ENCODE results near the gene VPS26C.
A peak's percentile ranks its signal among the peaks of the same experiment; 100 is the strongest.
"Not testable (repeated sequence)": the region's sequence is repeated elsewhere in the genome, so short reads cannot be mapped to it uniquely, and the experiment has no call there.

VPS26C gene

GRCh38 chr21:37267269-37268185, at the start of gene VPS26C:
Gene VPS26C (minus strand): TSS chr21:37267334. CDS start chr21:37267294, 40 bp downstream.
- H3K27ac ChIP-seq, result peak within 1 kb of the TSS; percentile 98

GRCh38 chr21:37316072-37316471, 48.9 kb upstream of the VPS26C start:
- DNase-seq (ENCODE audit: low read depth, low spot score); H3K27ac ChIP-seq: not testable (repeated sequence)

More at GRCh38 chr21:37267269-37268185, at the start of gene VPS26C:
- DNase-seq (ENCODE audit: low read depth, low spot score), result peak; percentile 98

GRCh38 chr21:37300114-37300751, 33.1 kb upstream of the VPS26C start:
- DNase-seq (ENCODE audit: low read depth, low spot score), result no peak

GRCh38 chr21:37297364-37297763, 30.2 kb upstream of the VPS26C start:
- H3K27ac ChIP-seq, result no peak overlapping the region
- DNase-seq (ENCODE audit: low read depth, low spot score), result no peak

More at GRCh38 chr21:37300114-37300751, 33.1 kb upstream of the VPS26C start:
- no peak overlapping the region for H3K27ac ChIP-seq

- no peak overlapping the region for H3K27ac ChIP-seq
- no peak for DNase-seq (ENCODE audit: low read depth, low spot score)
Measured at GRCh38 chr21:37294679-37295078, 27.5 kb upstream of the VPS26C start.

- no peak for DNase-seq (ENCODE audit: low read depth, low spot score)
- no peak overlapping the region for H3K27ac ChIP-seq
Measured at GRCh38 chr21:37292941-37293340, 25.8 kb upstream of the VPS26C start.

- DNase-seq (ENCODE audit: low read depth, low spot score), result no peak
- H3K27ac ChIP-seq, result no peak overlapping the region
Measured at GRCh38 chr21:37292041-37292440, 24.9 kb upstream of the VPS26C start.

GRCh38 chr21:37283191-37283710, 16.1 kb upstream of the VPS26C start:
- H3K27ac ChIP-seq; DNase-seq (ENCODE audit: low read depth, low spot score): not testable (repeated sequence)

- not testable (repeated sequence) for DNase-seq (ENCODE audit: low read depth, low spot score); H3K27ac ChIP-seq
Measured at GRCh38 chr21:37282602-37283001, 15.5 kb upstream of the VPS26C start.

GRCh38 chr21:37281993-37282392, 14.9 kb upstream of the VPS26C start:
- no peak for DNase-seq (ENCODE audit: low read depth, low spot score)
- no peak overlapping the region for H3K27ac ChIP-seq

GRCh38 chr21:37281579-37281978, 14.4 kb upstream of the VPS26C start:
- no peak for DNase-seq (ENCODE audit: low read depth, low spot score)

GRCh38 chr21:37279271-37279670, 12.1 kb upstream of the VPS26C start:
- DNase-seq (ENCODE audit: low read depth, low spot score); H3K27ac ChIP-seq: not testable (repeated sequence)

More at GRCh38 chr21:37281579-37281978, 14.4 kb upstream of the VPS26C start:
- no peak overlapping the region for H3K27ac ChIP-seq

- DNase-seq (ENCODE audit: low read depth, low spot score), result no peak
- H3K27ac ChIP-seq, result no peak overlapping the region
Measured at GRCh38 chr21:37278199-37278598, 11.1 kb upstream of the VPS26C start.

GRCh38 chr21:37276377-37276776, 9.2 kb upstream of the VPS26C start:
- no peak for DNase-seq (ENCODE audit: low read depth, low spot score)
- H3K27ac ChIP-seq, result no peak overlapping the region

- no peak for DNase-seq (ENCODE audit: low read depth, low spot score)
- H3K27ac ChIP-seq, result no peak overlapping the region
Measured at GRCh38 chr21:37273911-37274690, 7.0 kb upstream of the VPS26C start.

- no peak for DNase-seq (ENCODE audit: low read depth, low spot score)
- no peak overlapping the region for H3K27ac ChIP-seq
Measured at GRCh38 chr21:37273440-37273839, 6.3 kb upstream of the VPS26C start.

GRCh38 chr21:37272897-37273296, 5.8 kb upstream of the VPS26C start:
- H3K27ac ChIP-seq, result no peak overlapping the region
- no peak for DNase-seq (ENCODE audit: low read depth, low spot score)

GRCh38 chr21:37270576-37271365, 3.6 kb upstream of the VPS26C start:
- no peak for DNase-seq (ENCODE audit: low read depth, low spot score)
- no peak overlapping the region for H3K27ac ChIP-seq

GRCh38 chr21:37269481-37269880, 2.3 kb upstream of the VPS26C start:
- no peak overlapping the region for H3K27ac ChIP-seq
- DNase-seq (ENCODE audit: low read depth, low spot score), result no peak

GRCh38 chr21:37268186-37268503, 1.0 kb upstream of the VPS26C start:
- DNase-seq (ENCODE audit: low read depth, low spot score), result no peak
- peak overlapping the region; percentile 98 for H3K27ac ChIP-seq
